GM20431 (cell line): Measurements from ENCODE around the gene ARHGDIB.

Experiments used
- in situ Hi-C: fragments of 300-500 bp; cut with MseI, MboI; formaldehyde crosslinking; loops from one replicate; pipeline ENCODE4 v1.15.0; 2020; ENCODE audit warnings: low sequenced_read_pairs; ENCODE audit not compliant: unreplicated experiment

The ARHGDIB gene

DNA sequence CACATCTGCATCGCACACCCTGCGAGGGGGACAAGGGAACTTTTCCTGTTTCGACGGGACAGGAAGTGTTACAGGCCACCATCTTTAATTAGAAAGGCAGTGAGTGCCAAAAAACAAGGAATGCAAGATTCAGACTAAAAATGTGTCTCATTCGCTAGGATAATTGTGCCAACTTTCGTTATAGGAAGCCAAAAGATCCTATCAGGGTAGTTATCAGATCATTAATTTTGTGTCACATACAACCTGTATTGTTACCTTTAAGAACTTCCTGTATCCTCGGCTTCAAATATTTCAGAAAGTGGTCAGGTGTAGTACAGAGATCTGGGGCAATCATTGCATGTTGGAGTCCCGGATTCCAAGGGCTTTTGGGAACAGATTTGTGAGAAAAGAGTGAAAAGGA, 56.5 kb downstream of the ARHGDIB start:
- in situ Hi-C loops, result no loop called here

DNA sequence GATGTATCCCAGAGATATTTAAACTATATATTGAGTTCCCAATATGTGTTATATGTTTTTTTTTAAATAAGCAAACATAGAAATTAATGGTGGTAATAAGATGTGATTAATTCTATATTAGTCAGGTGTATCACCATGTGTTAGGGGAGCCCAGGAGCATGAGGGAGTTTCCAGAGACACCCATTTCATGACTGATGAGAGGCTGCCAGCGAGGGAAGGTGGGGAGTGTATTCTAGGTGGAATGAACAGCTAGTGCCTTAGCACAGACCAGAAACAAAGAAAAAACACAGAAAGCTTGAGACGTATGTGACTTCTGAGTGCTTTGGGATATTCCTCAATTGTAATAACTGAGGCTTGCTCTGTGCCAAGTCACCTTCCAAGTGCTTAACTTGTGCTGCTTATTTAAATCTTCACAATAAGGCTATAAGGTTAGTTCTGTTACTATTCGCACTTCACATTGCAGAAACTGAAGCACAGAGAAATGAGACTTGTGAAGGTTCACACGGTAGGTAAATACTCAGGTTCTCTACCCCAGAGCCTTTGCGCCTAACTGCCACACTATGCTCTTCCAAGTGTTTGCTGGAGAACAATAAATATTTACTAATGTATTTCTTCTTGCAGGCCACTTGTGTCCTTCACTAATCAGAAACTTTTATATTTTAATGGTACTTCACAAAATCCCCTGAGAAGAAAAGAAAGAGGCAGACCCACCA, 57.9 kb downstream of the ARHGDIB start:
- in situ Hi-C loops, result no loop called here

DNA sequence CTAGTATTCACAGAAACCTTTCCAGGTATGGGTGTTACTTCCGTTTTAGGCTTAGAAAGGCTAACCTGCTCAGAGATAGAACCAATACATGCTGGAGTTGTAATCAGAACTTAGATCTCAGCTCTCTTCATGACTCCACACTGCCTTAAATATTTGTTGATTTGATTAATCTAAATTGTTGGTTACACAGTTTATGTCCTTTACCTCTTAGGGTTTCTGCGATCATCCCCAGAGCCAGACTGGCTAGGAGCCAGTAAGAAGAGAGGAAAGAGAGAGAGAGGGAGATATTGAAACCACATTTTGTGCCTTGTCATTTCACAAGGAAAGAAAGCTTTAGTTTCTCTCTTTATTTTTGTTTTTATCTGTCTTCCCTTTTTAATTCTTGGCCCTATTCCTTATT, 58.9 kb downstream of the ARHGDIB start:
- in situ Hi-C loops, result no loop called here

DNA sequence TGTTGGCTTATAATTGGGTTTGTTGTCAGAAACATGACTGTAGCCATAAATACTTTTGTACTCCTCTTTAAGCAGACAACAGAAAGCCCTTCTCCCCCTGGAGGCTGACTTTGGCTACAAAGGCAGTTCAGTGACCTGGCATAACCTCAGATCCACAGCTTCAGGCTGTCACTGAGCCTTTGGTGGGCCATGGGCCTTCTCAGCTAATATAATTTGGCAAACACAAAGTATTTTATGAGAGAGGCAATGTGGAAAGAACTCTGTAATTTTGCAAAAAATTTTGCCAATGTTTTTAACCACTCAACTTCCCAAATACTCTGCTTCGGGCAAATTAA, 60.2 kb downstream of the ARHGDIB start:
- in situ Hi-C loops, result no loop called here

DNA sequence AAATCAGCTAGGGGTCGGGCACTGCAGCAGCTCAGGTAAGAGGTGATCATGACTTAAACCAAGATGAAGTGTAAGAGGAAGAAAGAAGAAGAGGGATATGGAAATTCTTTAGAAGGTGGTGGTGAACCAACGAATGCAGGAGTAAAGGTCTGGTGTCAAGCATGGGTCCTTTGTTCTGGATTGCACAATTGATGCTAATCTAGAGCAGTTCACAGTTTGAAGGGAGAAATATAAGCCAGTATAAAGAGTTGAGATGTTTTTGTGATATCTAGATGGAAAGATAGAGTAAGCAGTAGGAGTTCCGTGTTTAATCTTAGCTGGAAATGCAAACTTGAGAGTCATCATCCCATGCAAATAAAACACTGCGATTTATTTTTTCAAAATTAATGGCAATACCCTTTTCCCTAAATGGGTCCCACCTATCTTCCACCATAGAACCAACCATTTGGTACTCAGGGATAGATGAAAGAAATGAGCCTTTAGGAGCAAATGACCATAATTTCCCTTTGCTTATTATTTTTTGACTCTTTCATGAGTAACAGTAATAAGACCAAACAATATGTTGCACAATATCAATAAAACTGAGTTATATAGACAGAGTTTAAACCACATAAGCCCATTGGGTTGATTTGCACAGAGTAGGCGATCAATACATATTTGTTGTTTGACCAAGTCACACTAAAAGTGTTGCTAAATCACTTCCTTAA, 60.7 kb downstream of the ARHGDIB start:
- in situ Hi-C loops, result no loop called here

DNA sequence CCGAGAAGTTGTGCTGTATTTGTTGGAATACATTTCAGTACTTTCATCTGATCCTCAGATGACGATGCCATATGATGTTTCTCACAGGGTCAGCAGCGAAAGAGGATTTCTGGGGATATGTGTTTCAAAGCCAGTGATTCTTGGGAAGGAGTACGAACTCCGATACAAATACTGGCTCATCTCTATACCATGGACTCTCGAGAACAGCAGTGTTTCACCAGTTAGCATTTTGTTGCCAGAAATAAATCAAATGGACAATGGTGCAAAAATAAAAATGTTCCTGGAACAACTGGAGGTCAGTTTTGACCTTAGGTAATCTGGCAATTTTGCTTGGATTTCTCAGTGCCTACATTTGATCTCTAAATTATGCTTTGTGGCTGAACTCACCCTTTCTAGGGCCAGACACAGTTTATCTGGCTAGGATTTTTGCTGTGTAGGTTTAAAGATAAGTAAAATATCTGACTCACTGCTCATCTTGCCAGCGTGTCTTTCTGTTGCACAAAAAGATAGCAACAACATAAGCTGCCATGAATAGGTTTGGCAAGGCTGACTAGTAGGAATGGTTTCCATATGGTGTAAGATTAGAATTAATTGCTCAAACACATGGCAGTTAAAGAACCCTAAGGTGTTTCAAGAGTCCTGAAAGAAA, 64.8 kb downstream of the ARHGDIB start:
- in situ Hi-C loops, result no loop called here

DNA sequence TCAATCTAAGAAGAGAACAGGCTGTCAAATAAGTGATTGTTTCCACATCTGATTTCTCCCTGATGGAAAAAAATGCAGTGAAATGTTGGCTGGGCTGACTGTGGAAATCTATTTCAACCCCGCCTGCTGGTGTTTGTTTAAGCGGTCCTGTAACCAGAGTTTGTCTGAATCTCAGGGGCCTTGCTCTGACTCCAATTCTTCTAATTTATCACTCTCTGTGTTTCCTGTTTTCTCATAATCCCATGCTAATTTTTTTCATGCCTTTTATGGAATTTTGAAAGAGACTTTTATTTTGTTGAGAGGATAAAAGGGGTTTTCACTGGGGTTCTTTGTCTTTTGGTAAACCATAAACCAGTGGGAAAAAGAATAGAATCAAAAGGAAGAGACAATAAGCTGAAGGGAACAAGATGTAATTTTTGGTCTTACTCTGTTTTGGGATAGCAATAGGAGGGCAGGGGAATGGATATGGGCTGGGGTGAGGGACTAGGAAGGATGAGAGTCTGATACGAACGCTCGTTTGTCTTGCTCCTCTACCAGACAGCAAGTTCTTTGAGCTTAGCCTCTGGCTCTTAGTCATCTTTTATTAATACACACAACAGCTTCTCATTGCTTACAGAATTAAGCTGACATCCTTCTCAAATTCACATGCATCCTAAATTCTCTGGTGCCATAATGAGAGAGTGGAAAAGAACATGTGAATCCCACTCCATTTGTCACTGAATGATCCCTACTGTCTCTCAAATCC, 67.7 kb downstream of the ARHGDIB start:
- in situ Hi-C loops, result no loop called here

DNA sequence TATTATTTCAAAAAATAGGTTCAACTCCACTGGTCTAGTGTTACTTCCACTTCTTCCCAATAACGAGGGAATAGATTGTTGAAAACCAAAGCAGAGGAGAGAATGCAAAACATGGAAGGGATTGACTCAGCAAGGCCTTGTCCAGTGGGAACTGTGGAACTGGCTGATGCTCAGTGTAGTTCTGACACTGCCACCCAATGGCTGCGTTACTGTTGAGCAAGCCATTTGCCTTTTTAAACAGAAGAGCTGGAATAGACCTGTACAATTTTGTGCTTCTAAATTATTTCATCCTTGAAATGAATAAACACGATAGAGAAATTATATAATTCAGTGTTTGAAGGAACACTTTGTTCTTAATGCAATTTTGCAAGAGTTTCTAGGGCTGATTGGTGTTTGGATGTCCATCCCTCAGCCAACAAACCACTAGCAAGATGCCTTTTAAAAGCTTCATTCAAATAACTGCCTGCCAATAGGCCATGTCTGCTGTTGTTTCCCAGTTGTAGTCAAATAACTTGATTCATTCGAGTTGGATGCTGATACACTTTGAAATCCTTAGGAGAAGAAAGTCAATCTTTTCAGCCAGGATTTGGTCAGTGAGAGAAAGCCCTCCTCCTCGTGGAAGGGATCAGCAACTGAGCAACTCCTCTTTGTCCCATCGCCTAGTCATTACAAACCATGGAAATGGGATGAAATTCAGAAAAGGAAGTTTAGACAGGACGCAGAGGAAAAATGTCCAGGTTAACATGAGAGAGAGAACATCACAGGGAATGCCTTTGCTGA, 68.5 kb downstream of the ARHGDIB start:
- in situ Hi-C loops, result no loop called here
